Measurements from ENCODE around the gene RNF130. TPM values are rescaled to one million over a fixed set of nuclear protein-coding genes. Genes with fewer than 3 reads are reported as not detected.

RNF130 gene
- total and polyA plus RNA-seq, 2 of the 13 experiments (the other 11 are each of a cell fraction or from before 2014, with no cell fraction given): 28.2 to 28.3 TPM

- TF ChIP-seq ZNF790 (CRISPR knock-in tag; IDR thresholded peaks at IDR 0.05; ENCODE audit: borderline replicate concordance) (peak; percentile 93; the same call in 1 of the 2 replicates), RFX5 (IDR thresholded peaks at IDR 0.05; ENCODE audit: low read depth, low read length) (no peak), ZNF142 (CRISPR knock-in tag; IDR thresholded peaks at IDR 0.05) (peak; percentile 89), TARDBP (CRISPR knock-in tag; IDR thresholded peaks at IDR 0.05) (peak; percentile 93), HCFC1 (IDR thresholded peaks at IDR 0.05; ENCODE audit: low read depth, low read length) (no peak), MAZ (IDR thresholded peaks at IDR 0.05; ENCODE audit: borderline replicate concordance, low read depth, low read length) (no peak; the same call in 1 of the 2 replicates), MAZ (CRISPR knock-in tag; IDR thresholded peaks at IDR 0.05; ENCODE audit: low read depth) (peak; percentile 98), CC2D1A (CRISPR knock-in tag; IDR thresholded peaks at IDR 0.05) (peak; percentile 98; the same call in 1 of the 2 replicates), ZNF784 (CRISPR knock-in tag; IDR thresholded peaks at IDR 0.05; ENCODE audit: borderline replicate concordance) (peak; percentile 95), PRDM4 (CRISPR knock-in tag; IDR thresholded peaks at IDR 0.05; ENCODE audit: borderline replicate concordance) (no peak), ATRX (CRISPR knock-in tag; IDR thresholded peaks at IDR 0.05; ENCODE audit: borderline replicate concordance) (no peak), TOPORS (CRISPR knock-in tag; IDR thresholded peaks at IDR 0.05) (peak; percentile 99), FOSL1 (CRISPR knock-in tag; IDR thresholded peaks at IDR 0.05; ENCODE audit: borderline replicate concordance) (no peak), PLRG1 (conservative IDR thresholded peaks at IDR 0.05) (no peak), ZNF615 (CRISPR knock-in tag; IDR thresholded peaks at IDR 0.05; ENCODE audit: borderline replicate concordance) (no peak), KMT2A (CRISPR knock-in tag; IDR thresholded peaks at IDR 0.05) (peak; percentile 64; the same call in 1 of the 2 replicates), ZNF251 (CRISPR knock-in tag; IDR thresholded peaks at IDR 0.05) (no peak; the same call in 1 of the 2 replicates)
- TF ChIP-seq, protein P1, sequence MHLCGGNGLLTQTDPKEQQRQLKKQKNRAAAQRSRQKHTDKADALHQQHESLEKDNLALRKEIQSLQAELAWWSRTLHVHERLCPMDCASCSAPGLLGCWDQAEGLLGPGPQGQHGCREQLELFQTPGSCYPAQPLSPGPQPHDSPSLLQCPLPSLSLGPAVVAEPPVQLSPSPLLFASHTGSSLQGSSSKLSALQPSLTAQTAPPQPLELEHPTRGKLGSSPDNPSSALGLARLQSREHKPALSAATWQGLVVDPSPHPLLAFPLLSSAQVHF (CRISPR knock-in tag; IDR thresholded peaks at IDR 0.05): peak; percentile 98
- TF ChIP-seq, protein P2, sequence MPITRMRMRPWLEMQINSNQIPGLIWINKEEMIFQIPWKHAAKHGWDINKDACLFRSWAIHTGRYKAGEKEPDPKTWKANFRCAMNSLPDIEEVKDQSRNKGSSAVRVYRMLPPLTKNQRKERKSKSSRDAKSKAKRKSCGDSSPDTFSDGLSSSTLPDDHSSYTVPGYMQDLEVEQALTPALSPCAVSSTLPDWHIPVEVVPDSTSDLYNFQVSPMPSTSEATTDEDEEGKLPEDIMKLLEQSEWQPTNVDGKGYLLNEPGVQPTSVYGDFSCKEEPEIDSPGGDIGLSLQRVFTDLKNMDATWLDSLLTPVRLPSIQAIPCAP (CRISPR knock-in tag; IDR thresholded peaks at IDR 0.05; ENCODE audit: low read depth): peak; percentile 92; the same call in 1 of the 2 replicates
These were observed at the start of gene RNF130 (continued) for GRCh38 chr5:180071531-180072255.
